Pulmonary artery endothelial cell (primary cell): ENCODE data around the gene SLC7A6. TPM values are rescaled to one million over a fixed set of nuclear protein-coding genes. Genes with fewer than 3 reads are reported as not detected.

Experiments
- DNase-seq: peaks from one replicate; pipeline ENCODE4 v3.0.0-alpha.2; 2011; ENCODE audit warnings: low read depth, low spot score
- total RNA-seq: library from RNA; depleted of rRNA; stranded (reverse); fragments of >200 nt; gene quantifications from 2 replicates; pipeline ENCODE4 v1.2.3, GENCODE V29; 2014

SLC7A6 gene
- total RNA-seq, result 17.9 and 21.7 TPM in 2 replicates

DNA sequence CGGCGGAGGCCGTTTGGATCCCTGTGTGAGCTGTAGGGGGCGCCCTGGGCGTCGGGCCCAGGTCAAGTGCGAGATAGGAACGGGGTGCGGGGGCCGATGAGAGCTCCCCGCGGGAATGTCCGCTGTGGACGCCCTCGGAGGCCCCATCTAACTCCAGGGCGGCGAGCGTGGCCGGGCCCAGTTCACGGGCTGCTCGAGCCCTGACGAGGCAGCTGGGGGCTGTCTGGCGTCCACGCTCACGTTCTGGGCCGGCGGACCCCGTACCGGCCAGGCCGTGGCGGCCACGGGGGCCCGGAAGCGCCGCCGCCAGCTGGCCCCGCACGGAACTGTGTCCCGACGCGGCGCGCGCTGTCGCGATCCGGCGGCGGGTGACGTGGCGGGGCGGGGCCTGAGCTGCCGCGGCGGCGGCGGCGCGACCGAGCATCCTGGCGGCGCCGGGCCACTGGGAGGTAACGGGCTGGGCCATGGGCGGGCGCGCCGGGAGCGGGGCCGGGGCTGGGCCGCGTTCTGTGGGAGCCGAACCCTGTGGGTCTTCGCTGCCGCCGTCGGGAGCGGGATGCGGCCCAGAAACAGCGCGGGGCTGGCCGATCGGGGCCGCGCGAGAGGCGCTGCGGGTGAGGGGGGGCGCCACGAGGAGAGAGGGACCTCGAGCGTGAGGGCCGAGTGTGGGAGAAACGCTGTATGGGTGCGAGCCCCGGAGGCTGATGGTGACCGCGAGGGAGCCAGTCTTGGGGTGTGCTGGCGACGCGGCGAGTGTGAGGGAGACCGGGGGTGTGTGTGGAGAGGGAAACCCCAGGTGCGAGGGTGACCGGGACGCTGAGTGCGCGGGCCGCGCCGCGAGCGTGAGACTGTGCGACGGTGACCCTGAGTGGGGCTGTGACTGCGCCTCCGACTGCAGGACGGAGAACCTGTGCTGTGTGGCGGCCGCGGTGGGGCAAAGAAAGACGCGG is at the start of gene SLC7A6:
SLC7A6 (plus strand) TSS at position 399 of the 950 bp plus-strand sequence. CDS start 10,201 bp downstream, outside the sequence.
- DNase-seq, result no peak

DNA sequence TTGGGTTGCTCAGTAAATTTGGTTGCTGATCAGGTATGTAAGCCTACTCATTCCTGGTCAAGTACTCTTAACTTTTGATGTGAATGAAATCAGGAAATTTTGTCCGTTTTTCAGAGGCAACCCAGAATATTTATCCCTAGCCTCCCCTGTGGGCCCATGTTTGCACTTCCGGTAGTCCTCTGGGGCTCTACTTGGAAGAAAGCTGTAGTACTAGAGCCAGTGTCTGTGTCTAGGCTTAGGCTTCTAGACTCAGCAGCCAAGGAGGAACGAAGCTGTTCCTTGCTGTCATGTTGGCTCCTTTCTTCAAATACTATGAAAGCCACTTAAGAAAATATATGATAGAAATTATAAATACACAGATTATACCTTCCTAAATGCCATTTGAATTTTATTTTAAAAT is 49.6 kb upstream of the SLC7A6 start:
- DNase-seq, result no peak

DNA sequence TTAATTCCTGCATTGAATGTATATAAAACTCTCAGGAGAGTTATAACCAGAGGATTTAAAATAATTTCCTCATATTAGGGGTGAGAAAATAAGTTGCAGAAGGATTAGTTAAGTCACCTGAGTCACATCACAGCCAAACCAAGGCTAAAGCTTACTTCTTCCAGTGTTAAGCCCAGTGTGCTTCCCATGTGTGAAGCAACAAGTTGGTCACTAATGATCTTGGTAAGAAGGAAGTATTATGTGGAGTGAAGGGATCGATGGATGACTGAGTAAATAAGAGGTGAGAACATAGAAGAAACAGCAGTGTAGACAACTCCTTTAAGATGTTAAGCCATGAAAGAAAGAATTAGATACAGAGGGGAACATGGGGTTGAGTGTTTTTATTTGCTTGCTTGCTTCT is 49.0 kb upstream of the SLC7A6 start:
- no peak for DNase-seq

DNA sequence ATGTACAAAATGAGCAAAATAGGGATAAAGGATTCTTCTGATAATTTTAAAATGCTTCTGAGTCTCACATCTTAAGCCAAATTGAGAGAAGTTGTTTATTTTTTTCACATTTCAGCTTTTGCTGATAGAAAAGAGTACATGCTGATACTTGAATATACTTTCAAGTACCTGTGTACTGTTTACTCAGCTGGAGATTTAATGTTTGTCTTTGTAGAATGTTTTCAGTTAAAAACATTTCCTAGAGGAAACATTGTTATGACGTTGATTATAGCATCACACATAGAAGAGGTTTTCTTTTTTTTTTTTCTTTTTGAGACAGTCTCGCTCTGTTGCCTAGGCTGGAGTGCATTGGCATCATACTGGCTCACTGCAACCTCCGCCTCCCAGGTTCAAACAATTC is 48.1 kb upstream of the SLC7A6 start:
- no peak for DNase-seq

DNA sequence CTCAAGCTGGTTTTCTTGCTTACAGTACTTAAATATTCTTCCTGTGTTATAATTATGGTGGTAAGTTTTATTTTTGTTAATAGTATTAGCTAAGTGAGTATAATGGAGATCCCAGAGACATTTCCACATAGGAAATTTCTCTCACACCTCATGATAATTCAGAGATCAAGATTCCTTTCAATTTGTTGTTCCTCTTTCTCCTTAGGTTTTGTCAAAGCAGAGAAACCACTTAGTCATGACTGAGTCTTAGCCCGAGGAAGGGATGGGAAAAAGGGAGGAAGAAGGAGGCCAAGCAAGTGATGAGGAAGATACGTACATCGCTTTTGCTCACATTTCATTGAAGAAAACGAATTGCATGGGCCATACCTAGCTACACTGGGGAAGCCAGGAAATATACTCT is 46.8 kb upstream of the SLC7A6 start:
- DNase-seq, result no peak

DNA sequence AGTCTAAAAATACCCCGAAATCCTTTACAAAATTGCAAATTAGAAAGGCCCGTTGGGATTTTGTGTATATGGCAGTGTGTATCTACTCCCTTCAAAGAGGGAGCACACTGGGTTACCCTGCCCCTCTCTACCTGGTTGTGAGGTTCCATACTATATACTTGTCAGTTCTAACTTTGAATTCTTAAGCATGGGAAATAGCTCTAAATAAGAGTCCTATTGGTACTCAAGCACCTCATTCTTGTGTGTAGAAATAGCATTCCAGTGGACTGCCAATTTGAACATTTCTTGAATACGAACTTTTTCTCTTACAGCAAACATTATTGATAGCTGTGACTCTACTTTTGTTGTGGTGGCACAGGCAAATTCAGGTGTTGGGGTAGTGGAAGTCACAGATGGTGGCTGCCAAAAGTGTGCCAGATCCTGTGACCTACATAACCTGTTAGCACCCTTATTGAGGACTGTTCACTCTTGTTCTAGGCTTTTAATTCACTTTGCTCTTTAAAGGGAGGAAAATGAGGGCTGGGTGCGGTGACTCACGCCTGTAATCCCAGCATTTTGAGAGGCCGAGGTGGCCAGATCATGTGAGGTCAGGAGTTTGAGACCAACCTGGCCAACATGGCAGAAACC is 44.5 kb upstream of the SLC7A6 start:
- DNase-seq, result no peak

DNA sequence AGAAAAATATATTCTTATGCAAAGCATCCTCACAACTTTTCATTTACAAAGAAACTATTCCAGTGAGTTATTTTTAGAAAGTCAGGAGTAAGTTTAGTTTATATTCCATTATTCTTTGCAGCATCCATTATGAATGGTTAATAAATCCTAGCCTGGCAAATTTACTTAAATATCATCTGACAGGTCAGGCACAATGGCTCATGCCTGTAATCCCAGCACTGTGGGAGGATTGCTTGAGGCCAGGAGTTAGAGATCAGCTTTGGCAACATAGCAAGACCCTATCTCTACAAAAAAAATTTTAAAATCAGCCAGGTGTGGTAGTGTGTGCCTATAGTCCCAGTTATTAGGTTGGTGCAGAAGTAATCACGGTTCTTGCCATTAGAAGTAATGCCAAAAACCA is 41.3 kb upstream of the SLC7A6 start:
- no peak for DNase-seq

DNA sequence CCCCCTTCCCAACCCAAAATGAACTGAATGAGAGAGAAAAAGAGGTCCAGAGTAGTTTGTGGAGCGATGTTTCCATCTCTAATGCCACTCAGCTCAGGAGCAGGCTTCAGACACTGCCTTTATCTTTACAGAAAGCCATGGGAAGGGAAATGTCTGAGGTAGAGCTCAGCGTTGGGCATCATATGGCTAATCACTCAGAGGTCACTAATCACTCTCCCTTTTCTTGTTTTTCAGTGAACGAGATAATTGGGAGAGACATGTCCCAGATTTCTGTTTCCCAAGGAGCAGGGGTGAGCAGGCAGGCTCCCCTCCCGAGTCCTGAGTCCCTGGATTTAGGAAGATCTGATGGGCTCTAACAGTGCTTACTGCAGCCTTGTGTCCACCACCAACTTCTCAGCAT is 38.2 kb upstream of the SLC7A6 start:
- no peak for DNase-seq

DNA sequence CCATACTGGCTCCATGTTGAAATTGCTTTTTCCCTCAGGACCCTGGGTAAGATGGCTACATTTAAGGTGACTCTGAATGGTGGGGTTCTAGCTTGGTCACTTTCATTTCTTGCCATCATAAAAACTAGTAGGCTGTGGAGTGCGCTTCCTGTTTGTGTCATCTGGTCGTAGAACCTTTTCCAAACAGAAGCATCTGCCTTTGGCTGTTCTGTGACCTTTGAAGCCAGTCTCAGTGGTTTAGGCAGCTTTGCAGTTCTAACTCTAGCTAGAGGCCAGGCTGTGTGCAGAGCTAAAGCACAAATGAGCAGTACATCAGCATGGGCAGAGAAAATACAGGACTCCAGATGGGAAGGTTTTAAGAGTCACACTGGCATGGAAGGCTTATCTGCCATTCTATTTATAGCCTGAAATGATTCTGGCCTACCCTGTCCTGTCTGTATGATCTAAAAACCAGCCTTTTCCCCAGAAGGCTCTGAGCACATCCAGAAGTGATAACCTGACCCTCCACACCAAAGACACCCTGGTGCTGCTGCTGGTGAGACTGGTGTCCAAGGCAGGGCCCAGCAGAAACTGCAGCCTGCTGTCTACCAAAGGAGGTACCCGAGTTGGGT is 37.0 kb upstream of the SLC7A6 start:
- no peak for DNase-seq

DNA sequence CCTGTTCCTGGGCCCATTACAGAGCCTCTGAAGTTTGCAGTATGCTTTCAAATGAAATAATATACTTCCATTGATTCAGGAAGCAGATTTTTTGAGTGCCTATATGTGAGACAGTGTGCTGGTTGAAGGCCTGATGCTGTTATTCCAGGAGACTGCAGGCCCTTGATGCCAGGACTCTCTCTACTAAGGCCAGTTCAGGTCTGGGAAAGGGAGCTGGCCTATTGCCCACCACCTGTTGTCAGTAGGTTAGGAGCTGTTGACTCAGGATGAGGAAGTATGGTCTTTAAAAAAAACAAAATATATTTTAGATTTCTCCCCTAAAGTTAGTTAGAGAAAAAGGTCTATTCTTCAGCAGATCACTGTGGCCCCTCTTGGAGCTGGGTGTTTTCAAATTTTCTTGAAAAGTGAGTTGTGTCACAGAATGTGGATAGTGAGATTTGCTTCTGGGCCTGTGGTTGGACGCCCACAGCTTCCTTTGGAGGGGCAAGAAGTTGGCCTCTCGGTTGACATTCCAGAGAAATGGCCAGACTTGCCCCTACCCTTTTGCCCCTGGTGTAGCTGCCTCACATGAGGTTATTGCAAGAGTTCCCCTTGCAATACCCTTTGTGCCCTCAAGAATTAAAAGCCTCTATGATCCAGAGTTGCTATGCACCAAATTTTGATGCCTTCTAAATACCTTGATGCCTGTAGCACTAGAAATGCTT is 36.3 kb upstream of the SLC7A6 start:
- DNase-seq, result no peak

DNA sequence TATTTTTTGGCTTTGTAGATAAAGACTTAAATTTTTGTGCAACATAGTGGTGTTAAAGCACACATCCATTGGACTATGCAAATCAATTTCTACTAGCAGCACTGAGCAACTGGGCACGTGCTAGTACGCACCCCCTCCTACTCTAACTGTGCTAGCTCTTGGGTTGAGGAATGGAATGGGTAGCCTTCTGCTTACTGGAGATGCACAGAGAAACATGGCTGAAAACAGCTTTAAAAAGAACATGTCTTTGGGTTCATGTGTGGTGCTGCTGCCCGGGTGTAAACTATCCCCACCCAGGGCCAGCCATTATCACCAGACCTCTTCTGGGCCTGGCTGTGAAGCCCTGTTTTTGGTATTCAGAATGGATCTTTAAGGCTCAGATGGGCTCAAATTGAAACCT is 35.7 kb upstream of the SLC7A6 start:
- no peak for DNase-seq

DNA sequence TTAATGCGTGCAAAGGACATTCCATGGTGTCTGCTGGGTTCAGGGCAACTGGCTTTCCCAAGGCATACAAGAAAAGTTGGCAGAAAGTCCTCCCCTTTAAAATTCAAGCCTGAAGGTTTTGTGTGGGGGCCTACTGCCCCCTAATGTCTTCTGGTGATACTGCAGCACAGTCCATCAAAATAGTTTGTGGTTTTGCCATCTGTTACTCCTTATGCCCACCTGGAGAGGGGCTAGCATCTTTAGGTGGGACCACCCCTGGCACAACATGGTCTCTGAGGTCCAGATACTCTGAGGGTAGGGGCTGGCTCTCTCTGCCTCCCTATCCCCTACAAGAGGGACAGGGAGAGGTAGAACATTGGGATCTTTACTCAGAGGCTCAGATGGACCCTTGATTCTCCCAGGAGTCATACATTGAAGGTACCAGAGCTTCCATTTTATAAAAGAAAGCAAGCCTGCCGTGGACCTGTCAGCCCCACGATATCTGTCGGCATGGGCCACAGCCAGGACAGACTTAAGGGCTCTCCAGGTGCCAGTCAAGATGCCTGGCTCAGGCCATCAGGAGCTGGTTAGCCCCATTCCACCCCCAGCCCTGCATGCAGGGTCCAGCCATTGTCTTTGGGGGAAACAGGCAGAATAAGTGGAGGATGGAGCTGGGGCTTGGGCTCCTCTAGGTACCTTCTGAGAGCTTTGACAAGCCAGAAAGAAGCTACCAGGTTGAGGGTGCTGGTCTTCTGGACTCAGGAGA is 34.7 kb upstream of the SLC7A6 start:
- no peak for DNase-seq

DNA sequence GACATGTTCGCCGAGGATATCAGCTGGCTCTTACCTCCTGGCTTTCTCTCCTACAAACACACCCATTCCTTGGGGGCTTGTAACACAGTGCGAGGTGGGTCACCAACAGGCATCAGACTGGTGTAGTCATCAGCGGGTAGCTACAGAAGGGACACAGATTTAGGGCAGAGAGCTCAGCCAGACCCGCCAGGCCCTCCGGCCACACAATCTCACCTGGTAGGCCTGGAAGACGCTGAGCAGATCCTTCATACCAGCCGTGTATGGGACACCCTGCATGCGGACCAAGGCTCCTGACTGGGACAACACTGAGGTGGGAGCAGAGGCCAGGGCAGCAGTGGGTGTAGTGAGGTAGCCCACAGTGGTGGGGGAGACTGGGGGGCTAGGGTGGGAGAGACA is 34.2 kb upstream of the SLC7A6 start:
- no peak for DNase-seq

DNA sequence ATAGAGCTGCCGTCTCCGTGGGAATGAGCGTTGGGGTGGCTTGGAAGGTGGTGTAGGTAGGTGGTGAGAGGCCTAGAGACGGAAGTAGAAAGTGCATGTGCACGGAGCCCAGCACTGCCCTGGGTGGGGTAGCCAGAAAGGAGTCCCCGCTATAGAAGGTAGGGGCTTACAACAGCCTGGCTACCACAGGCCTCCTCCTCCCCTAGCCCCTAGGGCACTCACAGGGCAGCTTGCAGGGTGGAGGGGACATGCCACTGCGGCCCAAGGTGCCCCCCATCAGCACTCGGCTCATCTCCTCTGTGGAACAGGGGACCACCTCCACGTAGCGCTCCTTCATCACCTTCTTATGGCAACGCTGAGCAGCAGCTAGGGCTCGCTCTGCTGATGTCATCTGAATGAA is 33.4 kb upstream of the SLC7A6 start:
- DNase-seq, result no peak

DNA sequence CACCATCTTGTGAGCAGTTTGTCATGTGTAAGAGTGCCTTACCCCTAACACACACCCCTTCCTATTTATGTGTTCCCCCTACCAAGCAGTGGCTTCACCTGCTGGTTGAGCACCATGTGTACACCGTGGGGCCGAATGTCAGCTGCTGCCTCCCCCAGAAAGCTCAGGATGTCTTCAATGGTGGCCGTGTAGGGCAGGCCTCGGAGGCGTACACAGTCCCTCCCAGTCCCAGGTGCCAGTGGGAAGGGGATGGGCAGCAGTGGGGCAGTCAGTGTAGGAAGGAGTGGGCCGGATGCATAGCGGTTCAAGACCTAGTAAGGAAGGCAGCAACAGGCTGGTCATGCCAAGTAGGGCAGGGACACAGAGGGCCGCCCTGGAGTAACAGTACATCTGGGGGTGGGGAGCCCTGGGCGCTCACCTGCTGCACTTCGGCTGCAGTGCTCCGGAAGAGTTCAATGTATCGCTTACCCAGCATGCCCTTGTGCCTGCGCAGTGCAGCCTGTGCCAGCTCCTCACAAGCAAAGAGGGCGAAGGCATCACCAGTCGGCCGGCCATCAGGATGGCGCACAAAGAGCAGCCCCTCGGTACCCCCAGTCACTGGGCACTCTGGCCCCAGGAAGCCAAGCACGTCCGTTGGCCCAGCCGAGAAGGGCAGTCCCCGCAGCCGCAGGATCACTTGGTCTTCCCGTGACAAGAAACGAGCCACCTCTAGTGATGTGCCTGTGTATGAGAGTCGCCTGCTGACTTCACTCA is 32.8 kb upstream of the SLC7A6 start:
- DNase-seq, result no peak

DNA sequence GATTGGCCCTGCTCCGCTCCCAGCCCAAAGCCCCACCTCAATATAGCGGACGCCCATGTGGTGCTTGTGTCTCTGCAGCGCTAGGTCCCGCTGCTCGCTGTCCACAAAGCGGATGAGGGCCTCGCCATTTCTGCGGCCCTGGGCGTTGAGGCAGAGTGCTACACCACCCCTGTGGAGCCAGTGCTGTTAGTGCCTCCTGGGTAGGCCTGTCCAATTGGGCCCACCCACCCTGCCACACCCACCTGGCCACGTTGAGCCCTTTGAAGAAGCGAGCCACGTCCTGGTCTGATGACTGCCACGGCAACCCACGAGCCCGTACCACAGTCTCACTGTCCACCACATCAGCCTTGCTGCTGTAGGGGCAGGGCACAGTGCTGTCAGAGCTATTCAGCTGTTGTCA is 32.0 kb upstream of the SLC7A6 start:
- no peak for DNase-seq

DNA sequence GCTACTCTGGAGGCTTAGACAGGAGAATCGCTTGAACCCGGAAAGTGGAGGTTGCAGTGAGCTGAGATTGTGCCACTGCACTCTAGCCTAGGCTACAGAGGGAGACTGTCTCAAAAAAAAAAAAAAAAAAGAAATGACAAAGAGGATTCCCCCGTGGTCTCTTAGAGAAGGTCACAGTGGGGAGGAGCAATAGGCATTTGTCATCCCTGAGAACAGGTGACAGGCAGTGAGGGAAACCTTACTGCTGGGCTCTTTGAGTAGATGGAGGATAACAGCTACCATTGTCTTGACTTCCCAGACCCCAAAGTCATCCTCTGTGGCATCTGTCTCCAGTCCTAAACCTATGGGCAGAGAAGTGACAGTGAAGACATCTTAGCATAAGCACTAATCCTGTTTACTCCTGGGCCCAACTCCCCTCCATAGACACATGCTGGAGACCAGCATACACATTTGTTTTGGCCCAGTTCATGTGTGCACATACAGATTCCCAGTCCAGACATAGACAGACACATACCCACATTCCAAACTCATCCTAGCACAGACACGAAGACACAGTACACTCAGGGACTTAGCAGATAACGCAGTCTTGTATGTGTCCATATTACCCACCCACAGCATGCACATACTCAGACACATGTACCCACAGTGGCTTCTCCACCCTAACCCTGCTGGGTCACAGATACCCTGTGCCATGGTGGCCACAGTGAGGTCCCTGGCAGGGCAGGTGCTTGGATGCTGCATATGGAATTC is 31.1 kb upstream of the SLC7A6 start:
- no peak for DNase-seq

DNA sequence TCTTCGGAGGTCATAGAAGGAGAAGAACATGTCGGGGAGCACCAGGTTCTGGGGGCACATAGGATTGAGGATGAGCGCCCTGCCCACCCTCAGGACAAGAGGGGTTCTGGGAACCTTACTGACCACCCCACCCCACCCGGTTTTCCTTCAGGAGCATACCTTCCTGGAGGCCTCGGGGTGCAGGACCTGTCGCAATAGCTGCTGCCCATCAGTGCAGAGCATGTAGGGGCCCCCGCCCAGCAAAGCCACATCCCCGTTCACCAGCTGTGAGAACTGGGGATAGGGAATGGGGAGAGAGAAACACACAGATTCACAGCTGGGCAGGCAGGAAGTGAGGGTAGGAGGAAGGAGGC is 30.5 kb upstream of the SLC7A6 start:
- no peak for DNase-seq

DNA sequence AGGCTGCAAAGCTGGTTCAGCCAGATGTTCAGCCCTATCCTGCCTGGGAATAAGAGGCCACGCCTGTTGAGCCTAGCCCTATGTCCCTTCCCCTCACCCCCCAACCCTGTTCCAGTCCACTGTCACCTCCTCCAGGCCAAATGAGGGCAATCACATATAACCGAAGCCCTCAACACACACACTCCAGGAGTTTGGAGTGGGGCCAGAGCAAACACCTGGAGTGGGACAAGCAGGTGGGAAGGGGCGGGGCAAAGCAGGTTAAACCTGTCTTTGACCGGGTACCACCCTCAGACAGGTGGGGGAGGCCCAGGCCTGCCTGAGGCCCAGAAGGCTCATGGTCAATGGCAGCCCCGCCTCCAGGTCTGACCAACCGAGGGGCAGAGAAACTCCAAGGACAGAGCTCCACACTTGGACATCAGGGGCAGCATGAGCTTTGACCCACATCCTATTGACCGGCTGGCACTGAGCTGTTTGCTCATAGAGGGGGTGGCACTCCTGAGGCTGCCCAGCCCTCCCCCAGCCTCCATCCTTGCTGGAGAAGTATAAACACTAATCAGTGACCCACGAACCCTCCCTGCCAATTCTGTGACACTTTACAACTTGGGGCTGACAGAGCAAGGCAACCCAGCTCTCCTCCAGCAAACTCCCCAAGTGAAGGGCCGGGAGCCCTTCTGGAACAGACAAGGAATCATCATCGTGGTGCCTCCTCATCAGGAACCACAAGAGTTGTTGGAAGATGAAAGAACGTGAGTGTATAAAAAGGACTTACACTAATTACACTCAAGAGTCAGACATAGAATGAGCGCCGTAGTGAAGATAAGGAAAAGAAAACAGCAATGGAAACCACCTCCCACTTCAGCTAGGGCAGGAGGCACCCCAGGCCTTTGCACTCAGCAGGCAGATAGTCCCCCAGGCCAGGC is 29.9 kb upstream of the SLC7A6 start:
- no peak for DNase-seq
